ENCODE data around the gene COPRS.
"Not testable (repeated sequence)": the region's sequence is repeated elsewhere in the genome, so short reads cannot be mapped to it uniquely, and the experiment has no call there.

COPRS gene

DNA sequence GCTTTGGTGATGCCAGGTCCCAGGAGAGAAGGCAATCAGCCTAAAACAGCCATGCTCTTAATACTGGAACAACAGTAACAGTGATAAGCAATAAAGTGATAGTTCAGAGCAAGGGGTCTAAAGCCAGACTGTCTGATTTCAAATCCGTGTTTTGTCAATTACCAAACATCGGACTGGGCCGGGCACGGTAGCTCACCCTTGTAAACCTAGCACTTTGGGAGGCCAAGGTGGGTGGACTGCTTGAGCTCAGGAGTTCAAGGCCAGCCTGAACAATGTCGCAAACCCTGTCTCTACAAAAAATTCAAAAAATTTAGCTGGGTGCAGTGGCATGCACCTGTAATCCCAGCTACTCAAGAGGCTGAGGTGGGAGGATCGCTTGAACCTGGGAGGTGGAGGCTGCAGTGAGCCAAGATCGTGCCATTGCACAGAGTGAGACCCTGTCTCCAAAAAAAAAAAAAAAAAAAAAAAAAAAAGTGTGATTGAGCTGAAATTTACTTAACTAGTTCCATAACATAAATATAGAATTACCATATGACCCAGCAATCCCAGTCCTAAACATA, 5.1 kb downstream of the COPRS start:
- DNase-seq (ENCODE audit: insufficient read length, low spot score) (no peak), FAIRE-seq (no peak)

DNA sequence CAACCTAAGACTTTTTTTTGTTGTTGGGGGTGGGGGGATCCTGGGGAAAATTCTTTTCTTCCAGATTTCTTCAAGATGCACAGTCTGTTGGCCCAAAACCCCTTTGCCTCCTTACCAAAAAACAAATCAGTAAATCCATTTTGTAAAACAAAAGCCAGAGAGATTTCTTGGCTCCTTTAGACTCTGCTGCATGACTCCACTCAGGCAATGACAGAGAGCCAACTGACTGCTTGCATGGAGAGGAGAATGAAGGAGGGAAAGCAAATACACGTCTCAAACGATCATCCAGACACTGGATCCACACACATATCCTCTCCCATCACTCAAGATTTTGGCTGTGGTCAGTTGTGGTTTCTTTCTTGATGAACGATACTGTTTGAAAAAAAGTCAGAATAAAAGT, 13.8 kb downstream of the COPRS start:
- no peak for DNase-seq (ENCODE audit: insufficient read length, low spot score)
- FAIRE-seq: no peak

DNA sequence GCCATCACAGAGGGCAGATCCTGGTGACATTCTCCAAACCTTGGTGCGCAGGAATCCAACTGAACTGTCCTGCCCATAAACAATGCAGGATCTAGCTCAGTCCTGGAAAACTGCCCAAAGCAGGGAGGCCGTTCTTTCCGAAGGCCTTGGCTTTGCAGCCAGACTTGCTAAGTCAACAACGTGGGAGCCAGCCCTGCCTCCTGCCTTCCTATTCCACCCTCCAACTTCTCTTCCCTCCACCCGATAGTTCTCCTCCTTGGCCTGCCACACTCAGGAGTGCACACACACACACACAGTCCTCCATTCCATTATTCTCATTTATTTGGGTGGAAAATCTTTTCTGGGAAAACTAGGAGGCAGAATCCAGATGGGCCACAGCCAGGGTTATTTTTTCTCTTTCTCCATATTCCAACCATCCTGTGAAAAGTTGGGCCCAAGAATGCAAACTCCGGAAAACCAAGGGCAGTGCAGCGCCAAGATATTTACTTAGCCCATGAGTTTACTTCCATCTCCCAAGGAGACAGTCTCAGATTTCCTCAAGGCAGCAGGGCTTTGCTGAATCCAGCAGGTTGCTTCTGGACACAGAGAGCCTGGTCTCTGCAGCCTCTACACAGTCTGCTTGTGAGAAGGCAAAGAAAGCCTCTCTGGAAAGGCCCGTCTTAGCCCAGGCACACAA, 15.8 kb downstream of the COPRS start:
- FAIRE-seq (no peak), DNase-seq (ENCODE audit: insufficient read length, low spot score) (no peak)

DNA sequence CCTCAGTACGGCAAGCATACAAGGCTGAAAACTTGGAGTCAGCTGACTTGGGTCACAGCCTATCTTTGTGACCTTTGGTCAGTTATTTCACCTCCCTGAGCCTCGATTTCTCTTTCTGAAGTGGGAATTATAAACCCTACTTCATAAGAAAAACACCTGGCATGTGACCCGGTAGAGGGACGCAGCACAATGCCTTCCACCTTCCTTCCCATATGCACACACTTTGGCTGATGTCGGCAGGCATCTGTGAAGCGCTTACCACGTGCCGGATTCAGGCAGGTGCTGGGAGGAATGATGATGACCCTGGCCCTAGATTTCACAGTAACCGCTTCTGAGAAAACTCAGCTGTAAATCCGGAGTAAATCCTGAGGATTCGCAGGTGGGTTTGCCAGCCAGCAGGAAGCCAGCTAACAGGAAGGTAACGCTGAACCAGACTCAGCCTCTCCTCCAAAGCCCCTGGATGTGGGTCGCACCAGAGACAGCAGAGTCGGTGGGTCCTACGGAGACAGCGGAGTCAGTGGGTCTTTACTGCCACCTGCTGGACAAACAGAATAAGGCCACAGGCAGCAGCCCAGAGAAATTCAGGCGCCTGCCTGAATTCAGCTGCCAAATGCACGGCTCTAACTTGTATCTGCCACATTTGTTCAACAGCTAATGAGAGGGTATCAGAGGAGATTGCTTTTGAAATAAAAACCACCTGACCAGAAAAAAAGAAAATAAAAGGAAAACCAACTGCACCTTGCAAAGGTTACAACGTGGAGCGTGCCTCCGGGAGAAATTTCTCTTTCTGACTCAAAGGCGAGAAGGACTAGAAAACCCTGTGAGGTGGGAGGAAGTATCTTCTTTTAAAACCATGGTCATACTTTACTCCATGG, 16.6 kb downstream of the COPRS start:
- FAIRE-seq (peak; percentile 72), DNase-seq (ENCODE audit: insufficient read length, low spot score) (peak; percentile 89)

DNA sequence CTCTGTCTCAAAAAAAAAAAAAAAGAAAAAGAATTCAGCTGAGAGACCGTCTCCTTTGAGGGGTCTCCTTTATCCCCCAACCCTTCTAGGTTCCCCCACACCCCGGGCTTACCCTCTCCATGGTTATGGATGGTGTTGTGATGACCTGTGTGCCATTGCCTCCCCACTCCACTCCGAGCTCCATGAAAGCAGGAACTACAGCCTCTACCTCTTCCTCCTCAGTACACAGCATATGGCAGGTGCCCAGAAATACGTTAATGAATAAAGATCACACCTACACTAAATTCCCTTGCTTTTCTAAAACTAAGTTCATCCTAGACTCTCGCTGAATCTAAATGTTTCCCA, 17.2 kb downstream of the COPRS start:
- DNase-seq (ENCODE audit: insufficient read length, low spot score): no peak
- no peak for FAIRE-seq

DNA sequence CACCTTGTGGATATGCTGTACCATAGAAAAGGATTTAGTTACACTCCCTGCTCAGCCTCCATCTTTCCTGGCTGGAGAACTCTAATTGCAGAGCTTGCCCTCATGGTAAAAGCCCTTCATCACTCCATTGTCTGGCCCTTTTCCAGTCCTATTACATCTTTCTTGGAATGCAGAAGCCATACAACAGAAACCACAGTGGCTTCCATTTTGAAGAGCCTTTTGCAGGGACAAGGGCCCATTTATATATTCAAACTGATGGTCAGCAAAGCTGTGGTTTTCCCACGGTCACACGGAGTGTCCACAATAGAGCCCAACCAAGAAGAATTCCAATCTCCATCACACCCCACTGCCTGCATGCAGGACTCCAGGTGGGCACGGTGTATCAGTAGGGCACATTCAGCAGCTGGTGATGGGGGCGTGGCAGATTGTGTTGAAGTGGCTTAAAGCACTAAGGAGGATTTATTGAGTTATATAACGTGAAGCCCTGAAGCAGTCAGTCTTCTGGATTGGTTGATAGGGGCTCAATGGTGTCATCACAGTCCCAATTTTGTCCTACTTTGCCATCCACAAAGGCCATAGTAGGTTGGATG, 20.3 kb downstream of the COPRS start:
- DNase-seq (ENCODE audit: insufficient read length, low spot score) (no peak), FAIRE-seq (no peak)

DNA sequence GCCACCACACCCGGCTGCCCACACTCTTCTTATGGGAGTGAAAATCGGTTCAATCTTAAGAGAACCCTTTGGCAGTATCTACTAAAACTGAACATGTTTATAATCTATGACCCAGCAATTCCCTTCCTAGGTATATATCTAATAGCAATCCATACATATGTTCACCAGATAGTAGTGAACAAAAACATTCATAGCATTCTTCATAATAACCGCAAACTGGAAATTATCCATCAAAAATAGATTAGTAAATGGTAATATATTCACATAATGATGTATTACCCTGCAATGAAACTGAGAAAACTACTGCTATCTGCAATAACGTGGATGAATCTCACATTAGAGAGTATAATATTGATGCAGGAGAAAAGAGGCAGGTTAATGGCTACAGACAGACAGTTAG, 23.1 kb downstream of the COPRS start:
- DNase-seq (ENCODE audit: insufficient read length, low spot score): no peak
- FAIRE-seq: no peak

DNA sequence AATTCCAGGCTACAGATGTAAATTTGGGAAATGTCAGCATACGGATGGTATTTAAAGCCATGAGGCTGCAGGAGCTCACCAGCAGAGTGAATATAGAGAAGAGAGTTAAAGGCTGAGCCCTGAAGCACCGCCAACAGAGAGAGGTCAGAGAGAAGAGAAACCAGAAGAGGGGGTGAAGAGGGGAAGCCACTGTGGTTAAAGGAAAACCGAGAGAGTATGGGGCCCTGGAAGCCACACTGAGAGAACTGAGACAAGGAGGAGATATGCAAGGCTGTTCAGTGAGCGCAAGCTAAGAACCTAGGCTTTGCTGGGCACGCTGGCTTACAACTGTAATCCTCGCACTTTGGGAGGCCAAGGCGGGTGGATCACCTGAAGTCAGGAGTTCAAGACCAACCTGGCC, 24.6 kb downstream of the COPRS start:
- DNase-seq (ENCODE audit: insufficient read length, low spot score): no peak
- FAIRE-seq: no peak

DNA sequence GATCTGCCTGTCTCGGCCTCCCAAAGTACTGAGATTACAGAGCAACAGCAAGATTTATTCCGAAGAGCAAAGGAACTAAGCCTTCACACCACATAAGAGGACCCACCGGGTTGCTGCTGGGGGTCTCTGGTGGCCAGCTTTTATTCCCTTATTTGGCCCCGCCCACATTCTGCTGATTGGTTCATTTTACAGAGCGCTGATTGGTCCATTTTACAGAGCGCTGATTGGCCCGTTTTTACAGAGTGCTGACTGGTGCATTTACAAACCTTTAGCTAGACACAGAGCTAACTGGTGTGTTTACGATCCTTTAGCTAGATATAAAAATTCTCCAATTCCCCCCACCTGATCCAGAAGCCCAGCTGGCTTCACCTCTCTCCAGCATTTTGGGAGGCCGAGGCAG, 26.3 kb downstream of the COPRS start:
- DNase-seq (ENCODE audit: insufficient read length, low spot score): no peak
- no peak for FAIRE-seq

DNA sequence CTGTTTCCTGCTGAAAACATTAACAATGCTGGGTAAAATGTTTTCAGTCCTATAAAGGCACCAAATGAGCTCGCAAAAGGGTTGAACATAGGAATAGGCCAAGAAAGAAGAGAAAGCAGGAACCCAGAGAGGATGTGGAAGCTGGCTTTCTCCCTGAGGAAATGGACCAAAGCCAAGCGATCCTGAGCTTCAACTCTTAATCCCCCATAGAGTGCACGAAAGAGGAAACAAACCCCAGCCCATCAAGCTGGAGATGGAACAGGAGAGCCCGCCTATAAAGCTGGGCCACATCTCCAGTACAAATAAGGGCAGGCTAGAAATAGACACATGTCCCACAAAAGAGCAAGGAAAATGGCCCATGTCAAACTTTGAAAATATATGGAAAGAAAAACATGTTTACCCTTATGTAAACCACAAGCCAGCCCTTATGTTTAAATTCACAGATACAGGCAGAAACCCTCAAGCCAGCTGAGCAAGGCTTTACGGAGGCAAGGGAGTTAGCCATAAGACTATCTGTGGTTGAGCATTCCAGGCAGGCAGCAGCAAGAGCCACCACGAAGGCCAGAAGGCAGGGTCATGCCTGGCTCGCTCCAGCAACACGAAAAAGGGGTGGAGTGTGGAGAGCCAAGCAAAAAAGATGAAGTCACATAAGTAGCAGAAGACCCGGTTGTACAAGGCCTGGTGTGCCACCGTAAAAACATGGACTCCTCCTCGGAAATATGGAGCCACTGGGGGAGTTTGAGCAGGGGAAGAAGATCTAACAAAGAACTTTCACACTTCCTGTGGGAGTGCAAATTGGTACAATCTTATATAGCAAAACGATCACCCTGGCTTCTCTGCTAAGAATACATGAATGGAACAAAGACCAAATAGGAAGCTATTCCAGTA, 27.8 kb downstream of the COPRS start:
- FAIRE-seq: no peak

DNA sequence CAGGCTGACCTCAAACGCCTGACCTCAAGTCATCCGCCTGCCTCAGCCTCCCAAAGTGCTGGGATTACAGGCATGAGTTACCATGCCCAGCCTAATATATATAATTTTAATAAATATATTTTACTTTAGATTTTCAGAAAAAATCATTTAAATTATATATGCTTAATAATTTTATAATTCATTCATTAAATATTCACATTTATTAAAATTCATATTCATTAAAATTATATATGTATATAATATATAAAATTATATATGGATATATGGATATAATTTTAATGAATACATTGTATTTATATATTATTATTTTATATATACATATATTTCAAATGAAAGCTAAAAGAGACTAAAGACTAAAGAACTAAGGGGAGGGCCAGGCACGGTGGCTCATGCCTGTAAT, 29.4 kb downstream of the COPRS start:
- no peak for FAIRE-seq

More for the DNA sequence above, 27.8 kb downstream of the COPRS start:
- no peak for DNase-seq (ENCODE audit: insufficient read length, low spot score)

DNA sequence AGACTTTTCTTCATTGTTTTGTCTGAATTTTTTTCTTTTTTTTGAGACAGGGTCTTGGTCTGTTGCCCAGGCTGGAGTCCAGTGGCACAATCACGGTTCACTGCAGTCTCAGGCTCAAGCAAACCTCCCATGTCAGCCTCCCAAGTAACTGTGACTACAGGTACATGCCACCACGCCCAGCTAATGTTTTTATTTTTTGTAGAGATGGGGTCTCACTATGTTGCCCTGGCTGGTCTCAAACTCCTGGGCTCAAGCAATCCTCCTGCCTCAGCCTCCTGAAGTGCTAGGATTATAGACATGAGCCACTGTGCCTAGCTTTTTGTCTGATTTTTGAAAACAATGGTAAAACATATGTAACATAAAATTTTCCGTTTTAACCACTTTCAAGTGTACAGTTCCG, 30.1 kb downstream of the COPRS start:
- not testable (repeated sequence) for FAIRE-seq; DNase-seq (ENCODE audit: insufficient read length, low spot score)

More for the DNA sequence above, 29.4 kb downstream of the COPRS start:
- DNase-seq (ENCODE audit: insufficient read length, low spot score): no peak

DNA sequence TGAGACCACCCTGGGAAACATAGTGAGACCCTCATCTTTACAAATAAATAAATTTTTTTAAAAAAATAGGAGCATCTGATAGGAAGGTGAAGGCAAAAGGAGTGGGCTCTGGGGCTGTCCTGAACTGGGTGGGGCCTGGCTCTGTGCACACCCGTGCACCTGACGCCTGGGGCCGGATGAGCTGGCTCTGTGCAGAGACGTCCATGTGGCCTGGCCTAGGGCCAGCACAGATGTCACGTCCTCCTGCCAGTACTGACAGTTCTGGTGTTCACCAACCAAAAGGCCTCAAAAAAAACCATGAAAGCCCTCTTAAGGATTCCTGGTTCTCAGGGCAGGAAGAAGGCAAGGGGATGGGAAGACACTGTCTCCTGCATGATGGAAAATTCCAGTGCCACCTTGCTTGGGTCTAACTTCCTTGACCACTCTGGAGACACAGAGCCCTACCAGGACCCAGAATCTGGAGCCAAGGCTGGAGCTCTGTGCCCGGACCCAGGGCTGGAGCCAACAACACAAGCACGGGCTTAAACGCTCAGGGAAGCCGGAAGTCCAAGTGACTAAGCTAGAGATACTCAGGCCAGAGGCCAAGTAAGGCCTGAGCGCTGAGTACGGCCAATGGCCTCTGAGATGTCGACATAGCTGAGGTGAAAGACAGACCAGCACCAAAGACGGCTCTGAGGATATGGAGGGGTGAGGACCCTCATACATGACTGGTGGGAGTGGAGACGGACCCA, 32.9 kb downstream of the COPRS start:
- no peak for FAIRE-seq

DNA sequence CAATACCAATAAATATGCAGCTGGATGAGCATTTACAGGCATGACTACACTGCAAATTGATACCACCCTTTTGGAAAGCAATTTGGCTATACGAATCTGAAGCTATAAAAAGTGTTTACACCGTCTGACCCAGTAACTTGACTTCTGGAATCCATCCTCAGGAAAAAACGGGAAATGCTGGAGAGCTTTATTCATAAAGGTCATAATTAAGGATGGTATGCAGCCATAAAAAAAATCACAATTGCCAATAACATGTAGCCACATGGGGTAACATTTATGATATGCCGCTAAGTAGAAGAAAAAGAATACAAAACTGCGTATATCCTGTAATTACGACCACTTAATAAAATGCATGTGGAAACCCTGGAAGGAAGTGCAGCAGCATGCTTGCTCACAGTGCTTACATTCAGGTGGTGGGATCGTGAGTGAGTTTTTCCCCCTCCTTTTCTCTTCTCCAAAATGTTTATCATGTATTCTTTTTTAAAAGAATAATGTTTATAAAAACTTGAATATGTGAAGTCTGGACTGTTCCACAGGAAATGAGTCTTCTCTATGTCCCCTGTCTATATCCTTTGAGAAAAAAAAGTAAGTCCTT, 34.2 kb downstream of the COPRS start:
- no peak for DNase-seq (ENCODE audit: insufficient read length, low spot score)

More for the DNA sequence above, 32.9 kb downstream of the COPRS start:
- no peak for DNase-seq (ENCODE audit: insufficient read length, low spot score)

DNA sequence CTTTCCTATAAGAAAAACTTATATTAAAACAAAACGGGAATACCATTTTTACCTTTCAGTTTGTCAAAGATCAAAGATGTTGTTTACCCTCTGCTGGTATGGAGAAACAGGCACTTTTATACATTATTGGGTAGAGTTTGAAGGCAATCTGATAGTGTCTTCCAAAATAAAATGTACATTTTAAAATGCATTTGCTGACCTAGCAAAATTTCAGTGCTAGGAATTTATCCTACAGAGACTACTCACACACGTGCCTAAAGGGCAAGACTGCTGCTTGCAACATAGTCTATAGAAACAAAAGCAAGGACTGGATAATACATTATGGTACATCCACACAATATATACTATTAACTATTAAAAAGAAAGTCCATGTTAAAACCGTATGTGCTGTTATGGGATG, 36.0 kb downstream of the COPRS start:
- DNase-seq (ENCODE audit: insufficient read length, low spot score) (no peak), FAIRE-seq (no peak)

More for the DNA sequence above, 34.2 kb downstream of the COPRS start:
- no peak for FAIRE-seq

DNA sequence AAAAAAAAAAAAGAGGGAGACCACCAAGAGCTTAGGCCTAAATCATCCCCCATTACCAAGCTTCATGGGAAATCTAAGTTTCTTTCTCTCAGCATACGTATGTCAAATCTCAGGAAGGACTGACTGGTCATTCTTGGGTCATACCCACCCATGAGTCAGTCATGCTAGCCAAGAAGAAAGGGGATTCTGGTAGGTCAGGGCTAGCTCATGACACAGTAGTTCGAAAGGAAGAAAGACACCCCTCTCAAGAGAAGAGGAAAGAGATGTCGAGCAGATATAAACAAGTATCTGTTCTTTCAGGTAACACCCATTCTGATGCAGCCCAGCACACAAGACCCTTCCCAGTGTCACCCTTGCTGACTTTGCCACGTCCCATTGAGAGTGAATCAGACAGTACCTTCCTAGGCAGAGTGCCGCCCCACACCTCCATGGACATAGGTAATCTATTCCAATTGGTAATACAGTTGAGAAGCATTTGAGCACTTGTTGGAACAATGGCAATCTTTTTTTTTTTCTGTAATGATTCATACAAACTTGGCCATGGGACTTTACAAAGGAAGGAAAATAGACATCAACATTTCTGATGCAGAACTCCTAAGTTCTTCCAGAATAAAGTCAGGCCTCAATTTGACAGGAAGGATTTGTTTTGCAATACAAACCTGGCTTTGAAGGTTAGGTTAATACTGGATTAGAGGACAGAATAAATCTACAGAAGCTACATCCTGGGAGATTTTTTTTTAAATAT, 38.2 kb downstream of the COPRS start:
- DNase-seq (ENCODE audit: insufficient read length, low spot score) (no peak), FAIRE-seq (no peak)

DNA sequence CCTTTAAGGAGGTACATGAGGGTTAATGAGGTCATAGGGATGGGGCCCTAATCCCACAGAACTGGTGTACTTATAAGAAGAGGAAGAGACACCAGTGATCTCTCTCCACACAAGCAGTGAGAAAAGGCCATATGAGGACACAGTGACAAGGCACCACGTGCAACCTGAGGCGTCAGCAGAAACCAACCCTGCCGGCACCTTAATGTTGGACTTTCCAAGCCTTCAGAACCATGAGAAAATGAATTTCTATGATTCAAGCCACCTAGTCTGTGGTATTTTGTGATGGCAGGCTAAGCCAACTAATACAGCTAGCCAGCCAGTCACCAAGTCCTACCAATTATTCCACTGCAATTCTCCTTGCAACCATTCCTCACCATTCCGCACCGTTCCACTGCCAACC, 39.5 kb downstream of the COPRS start:
- FAIRE-seq: peak; percentile 36
- DNase-seq (ENCODE audit: insufficient read length, low spot score): no peak

DNA sequence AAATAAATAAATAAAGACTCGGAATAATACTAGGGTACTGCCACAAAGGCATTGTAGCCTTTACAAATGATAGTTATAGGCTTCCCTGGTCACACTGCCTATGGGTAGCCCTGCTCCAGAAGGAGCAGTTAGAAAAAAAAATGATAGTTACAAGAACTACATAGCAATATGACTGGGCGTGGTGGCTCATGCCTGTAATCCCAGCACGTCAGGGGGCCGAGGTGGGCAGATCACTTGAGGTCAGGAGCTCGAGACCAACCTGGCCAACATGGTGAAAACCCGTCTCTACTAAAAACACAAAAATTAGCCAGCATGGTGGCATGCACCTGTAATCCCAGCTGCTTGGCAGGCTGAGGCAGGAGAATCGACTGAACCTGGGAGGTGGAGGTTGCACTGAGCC, 40.2 kb downstream of the COPRS start:
- not testable (repeated sequence) for FAIRE-seq; DNase-seq (ENCODE audit: insufficient read length, low spot score)

Data from HTR-8/SVneo (cell line).